GM13977 (cell line): ENCODE data around the gene EDARADD.
"Not testable (repeated sequence)": the region's sequence is repeated elsewhere in the genome, so short reads cannot be mapped to it uniquely, and the experiment has no call there.

Source experiments
- DNase-seq: peaks from one replicate; pipeline ENCODE4 v3.0.0; 2012; ENCODE audit warnings: low spot score
- CTCF ChIP-seq: IDR thresholded peaks from 2 replicates; pipeline ENCODE4 v1.5.1; 2012; ENCODE audit warnings: mild to moderate bottlenecking, control low read depth; ENCODE audit not compliant: insufficient read depth; ENCODE audit errors: extremely low read depth, missing control alignments
- in situ Hi-C: fragments of 300-500 bp; cut with MboI; formaldehyde crosslinking; loops from one replicate; pipeline ENCODE4 v1.12.0; 2022; ENCODE audit warnings: low sequenced_read_pairs, low pct_unique_long_range_greater_than_20kb, mixed read lengths, inconsistent platforms; ENCODE audit not compliant: unreplicated experiment

Gene EDARADD

GRCh38 chr1:236451796-236452373 lies 57.8 kb downstream of the EDARADD start:
- peak; percentile 37 for DNase-seq
- TF ChIP-seq CTCF: peak; percentile 51
- in situ Hi-C loops: no loop called here

GRCh38 chr1:236455243-236455642 lies 61.2 kb downstream of the EDARADD start:
- no peak for TF ChIP-seq CTCF
- in situ Hi-C loops: no loop called here
- DNase-seq: no peak

- DNase-seq: peak; percentile 47
- TF ChIP-seq CTCF: no peak
- in situ Hi-C loops: no loop called here
Observed at GRCh38 chr1:236457775-236458174, 63.7 kb downstream of the EDARADD start.

GRCh38 chr1:236458996-236459395 lies 64.9 kb downstream of the EDARADD start:
- in situ Hi-C loops: no loop called here
- TF ChIP-seq CTCF: no peak
- DNase-seq: no peak

GRCh38 chr1:236460103-236460502 lies 66.0 kb downstream of the EDARADD start:
- no peak for DNase-seq
- no peak for TF ChIP-seq CTCF
- in situ Hi-C loops: no loop called here

- in situ Hi-C loops, DNase-seq: not testable (repeated sequence)
Observed at GRCh38 chr1:236464197-236464596, 70.1 kb downstream of the EDARADD start.

GRCh38 chr1:236465231-236465958 lies 71.3 kb downstream of the EDARADD start:
- no peak for DNase-seq
- no peak for TF ChIP-seq CTCF
- in situ Hi-C loops: no loop called here
